H7 (cell line): ENCODE measurements around the gene IBA57. TPM values are rescaled to one million over a fixed set of nuclear protein-coding genes. Genes with fewer than 3 reads are reported as not detected.
"Not testable (repeated sequence)": the region's sequence is repeated elsewhere in the genome, so short reads cannot be mapped to it uniquely, and the experiment has no call there.

Source experiments
- DNase-seq: peaks from one replicate; pipeline ENCODE4 v3.0.0; 2012
- H3K27me3 ChIP-seq: 2 replicates; pipeline ENCODE4 v1.6.0; 2011; ENCODE audit warnings: mild to moderate bottlenecking, low read length; ENCODE audit not compliant: control insufficient read depth, insufficient read depth
- H3K36me3 ChIP-seq: replicated peaks from 2 replicates; pipeline ENCODE4 v1.5.1; 2011; ENCODE audit warnings: low read length; ENCODE audit not compliant: control insufficient read depth, insufficient read depth
- H3K4me3 ChIP-seq: 2 replicates; pipeline ENCODE4 v1.5.1; 2011; ENCODE audit warnings: low read depth, mild to moderate bottlenecking, control low read depth, low read length, moderate library complexity; ENCODE audit not compliant: insufficient read depth
- total RNA-seq: library from RNA; depleted of rRNA; stranded (reverse); fragments of >200 nt; shearing (Covaris generic); gene quantifications from 2 replicates; pipeline ENCODE4 v1.2.3, GENCODE V29; 2014; rRNA removed

IBA57 gene
- total RNA-seq, 1 experiment from 2014 or later, result 23.3 TPM

DNA sequence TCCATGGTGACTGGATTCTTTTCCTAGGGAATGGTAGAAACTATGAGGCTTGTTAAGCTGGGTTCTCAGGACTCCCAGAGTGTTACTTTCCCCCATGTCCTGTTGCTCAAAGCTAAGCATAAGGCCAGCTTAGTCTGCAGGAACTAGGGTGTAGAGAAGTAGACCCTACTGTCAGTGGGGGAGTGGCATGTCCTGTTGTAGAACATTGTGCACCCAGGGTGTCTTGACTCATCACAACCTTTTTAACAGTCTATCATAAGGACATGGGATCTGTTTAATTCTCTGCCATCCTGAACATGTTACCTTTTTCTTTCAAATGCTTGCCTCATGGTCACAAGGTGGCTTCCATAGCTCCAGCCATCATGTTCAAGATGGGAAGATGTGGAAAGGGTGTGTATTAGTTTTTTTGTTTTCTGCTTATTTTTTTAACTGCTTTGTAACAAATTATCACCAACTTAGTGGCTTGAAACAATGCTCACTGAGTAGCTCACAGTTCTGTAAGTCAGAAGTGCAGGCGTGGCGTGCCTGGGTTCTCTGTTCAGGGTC, 59.6 kb downstream of the IBA57 start:
- Histone ChIP-seq H3K27me3 (no peaks in the 10 kb centered on the region), H3K36me3 (peaks cover 22% of the 10 kb centered on the region), H3K4me3 (no peak overlapping the region)
- DNase-seq, result no peak

DNA sequence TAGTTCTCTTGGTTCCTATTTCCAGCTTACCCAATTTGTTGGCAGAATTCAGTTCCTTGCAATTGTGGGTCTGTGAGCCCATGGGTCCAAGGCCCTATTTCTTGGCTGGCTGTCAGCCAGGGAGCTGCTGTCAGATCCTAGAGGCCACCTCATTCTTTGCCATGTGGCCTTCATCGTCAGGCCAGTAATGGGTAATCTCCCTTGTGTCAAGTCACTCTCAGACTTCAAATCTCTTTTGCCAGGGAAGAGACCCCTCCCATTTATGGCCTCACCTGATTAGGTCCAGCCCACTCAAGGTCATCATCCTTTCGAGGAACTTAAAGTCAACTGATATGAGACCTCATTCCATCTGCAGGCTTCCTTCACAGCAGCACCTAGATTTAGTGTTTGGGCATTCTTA, 60.1 kb downstream of the IBA57 start:
- Histone ChIP-seq H3K4me3 (no peak overlapping the region), H3K27me3 (no peaks in the 10 kb centered on the region), H3K36me3 (peaks cover 20% of the 10 kb centered on the region)
- DNase-seq, result no peak

GRCh38 chr1:228226141-228226874, 60.7 kb downstream of the IBA57 start:
- Histone ChIP-seq H3K36me3 (peaks cover 20% of the 10 kb centered on the region), H3K27me3 (no peaks in the 10 kb centered on the region), H3K4me3 (no peak overlapping the region)
- no peak for DNase-seq

DNA sequence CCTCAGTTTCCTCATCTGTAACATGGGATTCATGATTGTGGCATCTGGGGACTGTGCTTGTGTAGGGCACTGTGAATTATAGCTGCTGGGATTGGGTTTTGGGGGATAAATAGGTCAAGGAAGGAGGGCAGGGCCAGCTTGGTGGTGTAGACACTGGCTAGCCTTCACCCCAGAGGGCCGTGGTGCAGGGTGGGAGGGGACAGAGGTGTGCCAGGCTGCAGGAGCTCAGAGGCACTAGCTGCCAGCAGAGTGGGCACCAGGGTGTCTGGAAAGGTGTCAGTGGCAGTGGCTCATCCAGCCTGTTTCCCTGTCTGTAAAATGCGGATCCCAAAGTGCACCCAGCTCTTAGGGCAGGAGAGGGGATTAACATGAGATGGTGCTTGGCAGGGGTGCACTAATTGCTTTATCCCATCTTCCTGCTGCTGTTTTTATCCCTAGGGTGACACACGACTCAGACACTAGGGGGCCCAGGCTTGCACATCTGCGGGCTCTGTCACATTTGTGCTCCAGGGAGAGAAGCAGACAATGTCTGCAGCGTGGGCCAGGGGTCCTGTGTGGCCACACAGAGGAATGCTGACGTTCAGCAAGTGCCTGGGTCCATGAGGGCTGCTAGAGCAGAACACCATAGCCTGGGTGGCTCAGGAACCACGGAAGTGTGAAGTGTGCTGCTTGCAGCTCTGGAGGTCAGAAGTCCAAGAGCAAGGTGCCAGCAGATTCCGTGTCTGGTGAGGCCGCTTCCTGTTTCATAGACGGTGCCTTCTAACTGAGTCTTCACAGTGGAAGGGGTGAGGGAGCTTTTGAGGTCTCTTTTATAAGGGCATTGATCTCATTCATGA, 61.6 kb downstream of the IBA57 start:
- Histone ChIP-seq H3K36me3 (peaks cover 20% of the 10 kb centered on the region), H3K27me3 (no peaks in the 10 kb centered on the region), H3K4me3 (no peak overlapping the region)
- no peak for DNase-seq

GRCh38 chr1:228228147-228228546, 62.5 kb downstream of the IBA57 start:
- not testable (repeated sequence) for H3K4me3 ChIP-seq, DNase-seq, H3K27me3 ChIP-seq
- H3K36me3 ChIP-seq, result peaks cover 18% of the 10 kb centered on the region

DNA sequence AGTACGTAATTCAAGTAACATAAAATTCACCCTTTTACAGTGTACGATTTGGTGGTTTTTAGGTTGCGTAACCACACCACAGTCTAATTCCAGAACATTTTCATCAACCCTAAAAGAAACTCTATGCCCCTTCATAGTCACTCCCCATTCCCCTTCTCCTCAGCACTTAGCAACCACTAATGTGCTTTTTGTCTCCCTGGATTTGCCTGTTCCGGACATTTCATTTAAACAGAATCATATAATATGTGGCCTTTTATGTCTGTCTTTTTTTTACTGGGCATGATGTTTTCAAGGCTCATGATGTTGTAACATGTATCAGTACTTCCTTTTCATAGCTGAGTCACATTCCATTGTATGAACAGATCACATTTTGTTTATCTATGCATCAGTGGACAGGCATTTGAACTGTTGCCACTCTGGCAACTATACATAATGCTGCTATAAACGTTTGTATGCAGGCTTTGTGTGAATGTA, 63.0 kb downstream of the IBA57 start:
- DNase-seq, result no peak
- Histone ChIP-seq H3K36me3 (peaks cover 18% of the 10 kb centered on the region), H3K27me3 (no peaks in the 10 kb centered on the region), H3K4me3 (no peak overlapping the region)

GRCh38 chr1:228231189-228231588, 65.6 kb downstream of the IBA57 start:
- no peak overlapping the region for H3K4me3 ChIP-seq
- peaks cover 6% of the 10 kb centered on the region for H3K36me3 ChIP-seq
- H3K27me3 ChIP-seq, result no peaks in the 10 kb centered on the region
- no peak for DNase-seq

Other genes starting within 250 kb of the IBA57 start
- 3.2 and 4.0 TPM in 2 replicates for gene WNT9A, start 217.9 kb upstream of the IBA57 start, total RNA-seq
- 0.31 and 0.33 TPM in 2 replicates for gene WNT3A, start 158.8 kb upstream of the IBA57 start, total RNA-seq
- 292 and 326 TPM in 2 replicates for gene ARF1, start 83.1 kb upstream of the IBA57 start, total RNA-seq
- 38.9 and 45.7 TPM in 2 replicates for gene C1orf35, start 62.5 kb upstream of the IBA57 start, total RNA-seq
- 109 and 172 TPM in 2 replicates for gene MRPL55, start 56.5 kb upstream of the IBA57 start, total RNA-seq
- 216 and 224 TPM in 2 replicates for gene GUK1, start 25.5 kb upstream of the IBA57 start, total RNA-seq
- gene GJC2, start 15.9 kb upstream of the IBA57 start, total RNA-seq, result 1.7 TPM in 2 replicates
- 18.9 and 25.2 TPM in 2 replicates for gene OBSCN, start 42.2 kb downstream of the IBA57 start, total RNA-seq
- 39.0 and 50.2 TPM in 2 replicates for gene TRIM11, start 241.0 kb downstream of the IBA57 start, total RNA-seq